ACC112 (cell line): Measurements from ENCODE around the gene NTSR2.

Experiments used
- H2AFZ ChIP-seq: fragments of 200-600 bp; sonication (generic); one replicate; pipeline ENCODE4 v1.6.0; 2017; ENCODE audit warnings: antibody characterized with exemption, low read length; ENCODE audit not compliant: unreplicated experiment
- H3K27ac ChIP-seq: fragments of 200-600 bp; sonication (generic); 2 replicates; pipeline ENCODE4 v1.5.1; 2014; ENCODE audit warnings: low read depth, mild to moderate bottlenecking, antibody characterized with exemption, low read length, moderate library complexity
- H3K27me3 ChIP-seq: fragments of 200-600 bp; sonication (generic); 2 replicates; pipeline ENCODE4 v1.6.1; 2014; ENCODE audit warnings: mild to moderate bottlenecking, antibody characterized with exemption, low read length, moderate library complexity, mixed read lengths; ENCODE audit not compliant: insufficient read depth
- H3K36me3 ChIP-seq: fragments of 200-600 bp; sonication (generic); 2 replicates; pipeline ENCODE4 v1.6.1; 2016; ENCODE audit warnings: mild to moderate bottlenecking, antibody characterized with exemption, low read length, moderate library complexity, mixed read lengths; ENCODE audit not compliant: insufficient read depth
- H3K4me1 ChIP-seq: fragments of 200-600 bp; sonication (generic); one replicate; pipeline ENCODE4 v1.6.1; 2016; ENCODE audit warnings: low read length, mixed read lengths; ENCODE audit not compliant: insufficient read depth, unreplicated experiment, control insufficient read depth
- H3K4me3 ChIP-seq: fragments of 200-600 bp; sonication (generic); 2 replicates; pipeline ENCODE4 v1.5.1; 2014; ENCODE audit warnings: mild to moderate bottlenecking, low read depth, low read length
- H3K79me2 ChIP-seq: fragments of 200-600 bp; sonication (generic); one replicate; pipeline ENCODE4 v1.6.0; 2016; ENCODE audit warnings: low read length; ENCODE audit not compliant: control insufficient read depth, unreplicated experiment, insufficient read depth

Gene NTSR2

GRCh38 chr2:11710632-11711353 is 40.8 kb upstream of the NTSR2 start:
- H2AFZ ChIP-seq = no peak overlapping the region
- 0 out of 2 replicates have a peak overlapping the region, but pooled peaks have one; percentile 9 for H3K27ac ChIP-seq
- no peak overlapping the region for H3K4me3 ChIP-seq
- H3K36me3 ChIP-seq = no peaks in the 10 kb centered on the region
- no peaks in the 10 kb centered on the region for H3K79me2 ChIP-seq
- peaks cover 18% of the 10 kb centered on the region for H3K4me1 ChIP-seq
- no peaks in the 10 kb centered on the region for H3K27me3 ChIP-seq

GRCh38 chr2:11710210-11710609 is 40.2 kb upstream of the NTSR2 start:
- Histone ChIP-seq H3K27me3 (no peaks in the 10 kb centered on the region), H3K36me3 (no peaks in the 10 kb centered on the region), H3K27ac (0 out of 2 replicates have a peak overlapping the region, but pooled peaks have one; percentile 13), H2AFZ (no peak overlapping the region), H3K4me1 (peaks cover 18% of the 10 kb centered on the region), H3K79me2 (no peaks in the 10 kb centered on the region), H3K4me3 (no peak overlapping the region)

- Histone ChIP-seq H3K27ac (no peak overlapping the region), H2AFZ (no peak overlapping the region), H3K79me2 (no peaks in the 10 kb centered on the region), H3K4me3 (no peak overlapping the region), H3K36me3 (no peaks in the 10 kb centered on the region), H3K4me1 (peaks cover 23% of the 10 kb centered on the region), H3K27me3 (no peaks in the 10 kb centered on the region)
These were observed 39.3 kb upstream of the NTSR2 start for GRCh38 chr2:11709293-11709692.

DNA sequence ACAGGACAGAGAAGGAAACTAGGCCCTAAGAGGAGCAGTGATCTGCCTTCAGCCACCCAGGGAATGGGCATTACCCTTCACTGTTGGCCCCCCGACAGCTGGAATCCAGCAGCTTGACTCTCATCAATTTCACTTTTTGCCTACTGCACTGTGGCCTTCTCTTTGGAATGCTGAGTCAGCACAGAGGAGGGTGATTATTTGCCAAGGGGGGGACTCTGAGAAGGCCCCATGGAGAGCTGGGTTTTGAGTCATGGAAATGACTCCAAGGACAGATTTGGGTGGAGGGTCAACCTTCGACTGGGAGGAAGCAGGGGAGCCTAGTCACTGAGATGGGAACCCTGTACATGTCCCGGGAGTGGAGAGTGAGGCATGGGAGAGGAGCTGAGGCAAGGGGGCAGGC is 38.1 kb upstream of the NTSR2 start:
- peaks cover 35% of the 10 kb centered on the region for H3K4me1 ChIP-seq
- no peak overlapping the region for H2AFZ ChIP-seq
- no peaks in the 10 kb centered on the region for H3K79me2 ChIP-seq

DNA sequence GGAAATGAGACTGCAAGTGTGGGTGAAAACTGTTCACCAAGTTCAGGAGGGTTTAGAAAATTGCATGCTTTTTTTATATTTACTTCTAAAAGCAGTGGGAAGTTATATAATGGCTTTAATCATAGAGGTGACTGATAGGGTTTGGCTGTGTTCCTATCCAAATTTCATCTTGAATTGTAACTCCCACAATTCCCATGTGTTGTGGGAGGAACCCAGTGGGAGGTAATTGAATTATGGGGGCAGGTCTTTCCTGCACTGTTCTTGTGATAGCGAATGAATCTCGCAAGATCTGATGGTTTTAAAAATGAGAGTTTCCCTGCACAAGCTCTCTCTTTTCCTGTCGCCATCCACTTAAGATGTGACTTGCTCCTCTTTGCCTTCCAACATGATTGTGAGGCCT is 35.7 kb upstream of the NTSR2 start:
- H2AFZ ChIP-seq = no peak overlapping the region
- no peak overlapping the region for H3K4me3 ChIP-seq
- H3K36me3 ChIP-seq = no peaks in the 10 kb centered on the region
- peaks cover 36% of the 10 kb centered on the region for H3K4me1 ChIP-seq
- H3K27ac ChIP-seq = no peak overlapping the region
- no peaks in the 10 kb centered on the region for H3K79me2 ChIP-seq
- no peaks in the 10 kb centered on the region for H3K27me3 ChIP-seq

More for the DNA sequence above, 38.1 kb upstream of the NTSR2 start:
- Histone ChIP-seq H3K4me3 (no peak overlapping the region), H3K27me3 (no peaks in the 10 kb centered on the region), H3K27ac (no peak overlapping the region), H3K36me3 (no peaks in the 10 kb centered on the region)

DNA sequence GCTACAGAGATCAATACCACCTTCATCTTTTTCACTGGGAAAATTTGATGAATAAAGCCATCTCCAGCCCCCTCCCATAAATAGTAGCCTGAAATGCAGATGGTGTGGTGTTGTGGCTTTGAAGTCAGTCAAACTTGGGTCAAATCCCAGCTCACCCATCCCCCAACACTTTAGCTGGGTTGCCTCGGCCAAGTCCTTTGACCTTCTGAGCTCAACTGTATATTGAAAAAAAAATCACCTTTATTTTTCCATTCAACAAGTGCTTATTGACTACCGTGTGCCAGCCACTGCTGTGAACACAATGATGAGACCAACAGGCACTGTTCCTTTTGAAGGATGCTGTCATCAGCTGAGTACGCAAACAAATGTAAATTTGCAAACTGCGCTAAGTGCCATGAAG is 35.1 kb upstream of the NTSR2 start:
- Histone ChIP-seq H3K36me3 (no peaks in the 10 kb centered on the region), H3K79me2 (no peaks in the 10 kb centered on the region), H3K4me3 (no peak overlapping the region), H3K27me3 (no peaks in the 10 kb centered on the region), H2AFZ (no peak overlapping the region), H3K27ac (no peak overlapping the region), H3K4me1 (peaks cover 29% of the 10 kb centered on the region)

- Histone ChIP-seq H2AFZ (no peak overlapping the region), H3K4me1 (peaks cover 26% of the 10 kb centered on the region), H3K4me3 (no peak overlapping the region), H3K36me3 (no peaks in the 10 kb centered on the region), H3K27ac (no peak overlapping the region), H3K79me2 (no peaks in the 10 kb centered on the region), H3K27me3 (no peaks in the 10 kb centered on the region)
These were observed 33.7 kb upstream of the NTSR2 start for GRCh38 chr2:11703700-11704099.

GRCh38 chr2:11702946-11703345 is 33.0 kb upstream of the NTSR2 start:
- no peak overlapping the region for H2AFZ ChIP-seq
- H3K27me3 ChIP-seq = no peaks in the 10 kb centered on the region
- H3K36me3 ChIP-seq = no peaks in the 10 kb centered on the region
- peaks cover 33% of the 10 kb centered on the region for H3K4me1 ChIP-seq
- H3K4me3 ChIP-seq = no peak overlapping the region
- no peak overlapping the region for H3K27ac ChIP-seq
- no peaks in the 10 kb centered on the region for H3K79me2 ChIP-seq

DNA sequence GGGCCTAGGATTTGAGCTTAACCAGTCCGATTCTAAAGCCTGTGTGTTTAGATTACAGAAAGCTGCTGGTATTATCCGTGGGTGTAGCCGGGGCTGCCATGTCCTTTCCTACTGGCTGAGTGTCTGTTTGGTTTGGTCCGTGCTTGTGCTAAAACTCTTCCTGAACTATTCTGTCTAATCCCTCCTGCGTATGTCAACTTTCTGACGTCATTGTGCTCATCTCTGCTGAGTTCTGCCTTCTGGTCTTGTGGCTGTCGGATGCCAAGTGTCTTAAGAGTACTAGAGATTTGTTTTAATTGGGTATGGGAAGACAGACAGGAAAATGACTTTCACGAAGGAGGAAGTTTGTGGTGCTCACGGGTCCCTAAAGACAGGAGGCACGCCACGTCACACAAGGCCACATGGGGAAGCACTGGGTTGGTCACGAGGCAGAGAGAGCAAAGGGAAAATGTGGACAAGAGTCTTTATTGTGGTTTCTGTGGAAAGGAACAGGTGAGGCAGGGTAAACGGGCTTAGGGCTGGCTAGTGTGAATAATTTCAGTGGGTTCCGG is 31.8 kb upstream of the NTSR2 start:
- no peak overlapping the region for H3K27ac ChIP-seq
- H3K4me3 ChIP-seq = no peak overlapping the region
- H3K36me3 ChIP-seq = no peaks in the 10 kb centered on the region
- no peak overlapping the region for H2AFZ ChIP-seq
- H3K27me3 ChIP-seq = no peaks in the 10 kb centered on the region
- peaks cover 44% of the 10 kb centered on the region for H3K4me1 ChIP-seq
- H3K79me2 ChIP-seq = no peaks in the 10 kb centered on the region

DNA sequence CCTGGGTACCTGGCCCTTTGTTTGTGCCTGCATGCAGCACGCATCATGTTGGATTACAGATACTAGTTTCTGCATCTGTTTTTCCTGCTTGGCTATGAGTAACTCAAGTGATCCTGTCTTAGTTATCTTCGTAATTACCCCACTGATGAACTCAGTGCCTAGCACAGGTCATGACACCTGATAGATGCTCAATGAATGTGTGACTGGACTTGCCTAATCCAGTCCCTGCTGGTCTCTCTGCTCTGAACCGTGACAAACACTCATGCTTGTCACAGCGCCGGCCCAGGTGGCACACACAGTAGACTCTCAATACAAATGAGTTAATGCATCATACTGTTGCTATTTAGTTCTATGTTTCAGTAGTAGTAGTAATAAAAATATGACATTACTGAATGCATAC is 31.2 kb upstream of the NTSR2 start:
- no peaks in the 10 kb centered on the region for H3K27me3 ChIP-seq
- H3K36me3 ChIP-seq = no peaks in the 10 kb centered on the region
- H3K4me1 ChIP-seq = peaks cover 50% of the 10 kb centered on the region
- no peak overlapping the region for H2AFZ ChIP-seq
- no peaks in the 10 kb centered on the region for H3K79me2 ChIP-seq
- no peak overlapping the region for H3K27ac ChIP-seq
- no peak overlapping the region for H3K4me3 ChIP-seq
